Inflammatory macrophage (primary cell): Measurements from ENCODE around the gene EPB41L4B.
A peak's percentile ranks its signal among the peaks of the same experiment; 100 is the strongest.
"Not testable (repeated sequence)": the region's sequence is repeated elsewhere in the genome, so short reads cannot be mapped to it uniquely, and the experiment has no call there.

Experiments
- DNase-seq, 2 donors: peaks; one replicate each; pipeline ENCODE4 v3.0.0-alpha.2; 2020 to 2022

EPB41L4B gene

GRCh38 chr9:109158651-109159050 lies 162.2 kb downstream of the EPB41L4B start:
- no peak for DNase-seq

GRCh38 chr9:109156708-109157107 lies 164.2 kb downstream of the EPB41L4B start:
- no peak for DNase-seq

GRCh38 chr9:109150925-109151545 lies 169.8 kb downstream of the EPB41L4B start:
- no peak for DNase-seq

- no peak for DNase-seq
Observed at GRCh38 chr9:109149722-109150121, 171.1 kb downstream of the EPB41L4B start.

DNA sequence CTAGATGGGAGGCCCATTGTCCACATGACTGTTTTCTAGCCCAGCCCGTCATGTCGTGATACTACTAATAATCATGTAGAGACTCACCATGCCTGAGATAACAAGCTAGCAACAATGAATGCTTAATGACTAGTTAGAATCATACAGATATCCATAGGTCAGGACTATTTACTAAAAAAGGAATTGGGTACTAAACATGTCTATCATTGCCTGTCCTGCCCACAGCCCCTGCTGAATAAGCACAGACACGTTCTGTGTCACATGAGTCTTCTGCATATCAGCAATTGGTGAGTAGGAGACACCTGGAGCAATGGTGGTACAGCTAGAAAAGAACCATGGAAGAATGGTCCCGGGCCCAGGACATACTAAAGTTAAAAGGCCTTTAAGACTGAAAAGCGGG lies 171.8 kb downstream of the EPB41L4B start:
- DNase-seq: no peak

DNA sequence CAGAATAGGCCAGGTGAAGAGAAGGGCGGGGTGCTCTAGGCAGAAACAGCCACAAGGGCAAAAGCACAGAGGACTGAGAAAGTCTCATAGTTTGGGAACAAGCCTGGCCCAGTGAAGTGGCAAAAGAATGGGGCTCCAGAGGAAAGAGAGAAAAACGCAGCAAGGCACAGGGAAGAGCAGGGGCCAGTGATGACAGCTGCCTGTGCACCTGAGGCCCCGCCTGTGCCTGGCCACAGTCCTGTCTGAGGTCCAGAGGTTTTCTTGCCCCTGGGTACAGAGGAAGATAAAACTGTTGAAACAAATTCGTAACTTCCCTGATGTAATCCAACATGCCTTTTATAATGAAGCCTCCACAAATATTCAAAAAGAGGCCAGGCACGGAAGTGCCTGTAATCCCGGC lies 175.8 kb downstream of the EPB41L4B start:
- no peak for DNase-seq

- DNase-seq: peak; percentile 33 to 53
Observed at GRCh38 chr9:109143881-109144562, 176.8 kb downstream of the EPB41L4B start.

GRCh38 chr9:109141375-109141774 lies 179.5 kb downstream of the EPB41L4B start:
- DNase-seq: no peak

- no peak for DNase-seq
Observed at GRCh38 chr9:109139851-109140250, 181.0 kb downstream of the EPB41L4B start.

DNA sequence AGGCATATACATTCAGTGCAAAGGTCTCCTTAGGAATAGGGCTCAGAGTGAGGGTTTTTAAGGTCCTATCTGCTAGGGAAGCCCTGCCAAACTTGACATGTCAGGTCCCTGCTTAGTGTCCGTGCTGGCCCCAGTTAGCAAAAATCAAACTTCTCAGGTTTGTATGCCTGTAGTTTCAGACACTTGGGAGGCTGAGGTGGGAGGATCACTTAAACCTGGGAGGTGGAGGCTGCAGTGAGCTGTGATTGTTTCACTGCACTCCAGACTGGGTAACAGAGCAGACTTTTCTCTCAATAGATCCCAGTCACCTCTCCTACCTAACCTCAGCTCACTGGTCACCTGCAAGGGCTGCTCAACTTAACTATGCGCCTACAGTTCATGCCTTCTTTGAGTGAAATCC lies 182.4 kb downstream of the EPB41L4B start:
- DNase-seq: no peak

- no peak for DNase-seq
Observed at GRCh38 chr9:109134167-109134578, 186.7 kb downstream of the EPB41L4B start.

DNA sequence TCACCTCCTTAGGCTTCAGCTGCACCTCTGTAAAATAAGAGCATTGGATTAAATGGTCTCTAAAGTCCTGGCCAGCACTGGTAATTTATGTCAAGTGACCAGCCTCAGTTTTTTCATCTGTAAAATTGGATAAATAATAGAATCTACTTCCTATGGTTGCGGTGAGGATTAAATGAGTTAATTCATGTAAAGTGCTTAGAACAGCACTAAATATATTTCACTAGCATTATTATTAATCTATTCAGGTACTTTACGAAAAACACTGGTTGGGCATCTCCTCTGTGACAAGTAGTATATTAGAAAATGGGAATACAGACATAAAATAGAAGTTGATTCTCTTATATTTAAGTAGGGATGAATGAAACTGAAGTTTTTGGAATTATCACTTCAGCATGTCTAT lies 187.3 kb downstream of the EPB41L4B start:
- DNase-seq: no peak

- DNase-seq: no peak
Observed at GRCh38 chr9:109132567-109133021, 188.3 kb downstream of the EPB41L4B start.

- DNase-seq: no peak
Observed at GRCh38 chr9:109129470-109130197, 191.2 kb downstream of the EPB41L4B start.

GRCh38 chr9:109126671-109127070 lies 194.2 kb downstream of the EPB41L4B start:
- not testable (repeated sequence) for DNase-seq

GRCh38 chr9:109124121-109124520 lies 196.7 kb downstream of the EPB41L4B start:
- DNase-seq: no peak

GRCh38 chr9:109122726-109123621 lies 197.9 kb downstream of the EPB41L4B start:
- peak; percentile 13 to 53 for DNase-seq
